KMS-11 (cell line): ENCODE measurements around the gene ABCC4.

ENCODE experiments used
- H2AFZ ChIP-seq: fragments of 200-600 bp; sonication (generic); 2 replicates; pipeline ENCODE4 v1.6.1; 2016; ENCODE audit warnings: antibody characterized with exemption, mixed run types, low read depth
- H3K27ac ChIP-seq: fragments of 200-600 bp; sonication (generic); 2 replicates; pipeline ENCODE4 v1.6.1; 2016; ENCODE audit warnings: mild to moderate bottlenecking, mixed run types
- H3K27me3 ChIP-seq: fragments of 200-600 bp; sonication (generic); 2 replicates; pipeline ENCODE4 v1.6.1; 2017; ENCODE audit warnings: mild to moderate bottlenecking, low read depth, mixed run types, moderate library complexity; ENCODE audit not compliant: insufficient read depth
- H3K36me3 ChIP-seq: fragments of 200-600 bp; sonication (generic); 2 replicates; pipeline ENCODE4 v1.6.1; 2017; ENCODE audit warnings: mild to moderate bottlenecking, mixed run types; ENCODE audit not compliant: insufficient read depth
- H3K4me1 ChIP-seq: fragments of 200-600 bp; sonication (generic); 2 replicates; pipeline ENCODE4 v1.6.1; 2016; ENCODE audit warnings: mild to moderate bottlenecking, low read depth, mixed run types; ENCODE audit not compliant: poor library complexity, severe bottlenecking
- H3K4me2 ChIP-seq: fragments of 200-600 bp; sonication (generic); 2 replicates; pipeline ENCODE4 v1.7.0; 2016; ENCODE audit warnings: mild to moderate bottlenecking, mixed run types
- H3K4me3 ChIP-seq: fragments of 200-600 bp; sonication (generic); IDR thresholded peaks from 2 replicates; pipeline ENCODE4 v1.6.1; 2017; ENCODE audit warnings: low read depth, low read length, mixed read lengths; ENCODE audit not compliant: insufficient read depth
- H3K79me2 ChIP-seq: fragments of 200-600 bp; sonication (generic); 2 replicates; pipeline ENCODE4 v1.6.1; 2016; ENCODE audit warnings: low read depth, mixed run types; ENCODE audit not compliant: insufficient read depth
- H3K9ac ChIP-seq: fragments of 200-600 bp; sonication (generic); 2 replicates; pipeline ENCODE4 v1.6.1; 2016; ENCODE audit warnings: mild to moderate bottlenecking, mixed run types
- H4K20me1 ChIP-seq: fragments of 200-600 bp; sonication (generic); 2 replicates; pipeline ENCODE4 v1.6.1; 2016; ENCODE audit warnings: mild to moderate bottlenecking, mixed run types; ENCODE audit not compliant: insufficient read depth
- TF ChIP-seq, protein P1 (sequence below): fragments of 200-600 bp; sonication (generic); conservative IDR thresholded peaks from 2 replicates; pipeline ENCODE4 v1.6.1; 2017; ENCODE audit warnings: low read depth, mild to moderate bottlenecking, antibody characterized with exemption, low read length, moderate library complexity, mixed read lengths

ABCC4 gene

DNA sequence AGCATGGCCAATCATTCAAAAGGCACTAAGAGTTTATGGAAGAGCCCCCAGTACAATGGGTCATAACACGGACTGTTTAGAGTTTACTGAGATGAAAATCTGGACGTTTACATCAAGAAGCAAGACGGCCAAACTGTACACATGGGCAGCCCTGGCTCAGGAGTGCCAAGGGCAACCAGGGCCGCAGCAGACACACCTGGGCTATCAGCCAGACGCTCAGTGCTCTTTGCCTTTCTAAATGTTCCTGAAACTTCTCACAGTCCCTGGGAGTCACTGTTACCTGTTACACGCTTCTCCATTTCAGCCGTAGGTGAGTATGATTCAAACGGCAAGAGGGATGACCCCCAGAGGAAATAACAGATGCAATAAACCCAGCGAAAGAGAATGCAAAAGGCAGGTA is 64.5 kb downstream of the ABCC4 start:
- H3K27me3 ChIP-seq = no peaks in the 10 kb centered on the region
- no peak overlapping the region for H3K4me2 ChIP-seq
- no peak overlapping the region for H2AFZ ChIP-seq
- TF ChIP-seq, protein P1, sequence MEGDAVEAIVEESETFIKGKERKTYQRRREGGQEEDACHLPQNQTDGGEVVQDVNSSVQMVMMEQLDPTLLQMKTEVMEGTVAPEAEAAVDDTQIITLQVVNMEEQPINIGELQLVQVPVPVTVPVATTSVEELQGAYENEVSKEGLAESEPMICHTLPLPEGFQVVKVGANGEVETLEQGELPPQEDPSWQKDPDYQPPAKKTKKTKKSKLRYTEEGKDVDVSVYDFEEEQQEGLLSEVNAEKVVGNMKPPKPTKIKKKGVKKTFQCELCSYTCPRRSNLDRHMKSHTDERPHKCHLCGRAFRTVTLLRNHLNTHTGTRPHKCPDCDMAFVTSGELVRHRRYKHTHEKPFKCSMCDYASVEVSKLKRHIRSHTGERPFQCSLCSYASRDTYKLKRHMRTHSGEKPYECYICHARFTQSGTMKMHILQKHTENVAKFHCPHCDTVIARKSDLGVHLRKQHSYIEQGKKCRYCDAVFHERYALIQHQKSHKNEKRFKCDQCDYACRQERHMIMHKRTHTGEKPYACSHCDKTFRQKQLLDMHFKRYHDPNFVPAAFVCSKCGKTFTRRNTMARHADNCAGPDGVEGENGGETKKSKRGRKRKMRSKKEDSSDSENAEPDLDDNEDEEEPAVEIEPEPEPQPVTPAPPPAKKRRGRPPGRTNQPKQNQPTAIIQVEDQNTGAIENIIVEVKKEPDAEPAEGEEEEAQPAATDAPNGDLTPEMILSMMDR = no peak
- H3K79me2 ChIP-seq = no peaks in the 10 kb centered on the region
- no peak overlapping the region for H3K27ac ChIP-seq
- H3K9ac ChIP-seq = no peak overlapping the region
- no peaks in the 10 kb centered on the region for H4K20me1 ChIP-seq
- H3K36me3 ChIP-seq = no peaks in the 10 kb centered on the region
- H3K4me3 ChIP-seq = no peak overlapping the region
- H3K4me1 ChIP-seq = no peaks in the 10 kb centered on the region

DNA sequence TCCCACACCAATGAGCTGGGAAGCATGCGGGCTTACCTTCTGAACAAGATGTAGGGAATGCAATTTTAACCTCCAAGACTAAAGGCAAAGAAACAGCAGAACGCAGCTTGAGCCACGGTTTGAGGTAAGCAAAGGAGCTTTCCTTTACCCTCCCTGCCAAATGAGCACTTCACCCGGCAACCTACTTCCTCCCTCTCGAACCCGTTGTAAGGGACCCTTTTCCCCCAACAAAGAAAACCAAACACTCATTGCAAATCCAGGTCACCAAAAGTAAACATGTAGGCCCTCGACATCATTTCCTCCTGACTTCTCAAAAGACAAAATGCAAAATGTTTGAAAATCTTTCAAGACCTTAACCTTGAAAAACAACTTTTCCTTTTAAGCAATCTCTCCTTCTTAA is 65.3 kb downstream of the ABCC4 start:
- H3K9ac ChIP-seq = no peak overlapping the region
- no peaks in the 10 kb centered on the region for H3K79me2 ChIP-seq
- no peaks in the 10 kb centered on the region for H3K4me1 ChIP-seq
- H3K27me3 ChIP-seq = no peaks in the 10 kb centered on the region
- H4K20me1 ChIP-seq = no peaks in the 10 kb centered on the region
- H3K27ac ChIP-seq = no peak overlapping the region
- TF ChIP-seq, protein P1 = no peak
- no peaks in the 10 kb centered on the region for H3K36me3 ChIP-seq
- no peak overlapping the region for H3K4me2 ChIP-seq
- no peak overlapping the region for H3K4me3 ChIP-seq
- no peak overlapping the region for H2AFZ ChIP-seq

DNA sequence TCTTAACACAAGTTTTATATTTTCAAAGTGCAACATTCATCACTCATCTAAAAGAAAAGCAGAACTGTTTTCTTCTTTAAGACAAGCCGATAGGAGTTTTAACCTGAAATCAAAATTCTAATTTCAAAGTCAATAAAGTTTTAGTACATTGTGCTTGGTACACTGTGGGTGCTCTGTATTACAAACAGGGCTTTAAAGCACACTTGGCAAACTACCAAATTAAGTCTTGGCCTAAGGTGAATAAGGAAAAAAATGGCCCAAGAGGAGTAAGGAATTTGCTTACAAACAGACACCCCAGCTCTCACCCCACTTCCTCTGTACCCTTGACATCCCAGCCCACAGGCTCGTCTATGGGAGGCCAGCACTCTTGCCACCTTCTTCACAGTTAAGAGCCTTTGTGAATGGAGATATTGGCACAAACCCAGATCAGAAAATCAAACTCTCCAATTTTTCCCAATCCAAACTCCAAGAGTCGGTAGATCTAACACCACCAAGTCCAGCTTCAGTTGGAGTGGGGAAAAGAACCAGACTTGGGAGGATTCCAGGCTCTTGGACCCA is 66.0 kb downstream of the ABCC4 start:
- no peaks in the 10 kb centered on the region for H3K4me1 ChIP-seq
- TF ChIP-seq, protein P1 = no peak

DNA sequence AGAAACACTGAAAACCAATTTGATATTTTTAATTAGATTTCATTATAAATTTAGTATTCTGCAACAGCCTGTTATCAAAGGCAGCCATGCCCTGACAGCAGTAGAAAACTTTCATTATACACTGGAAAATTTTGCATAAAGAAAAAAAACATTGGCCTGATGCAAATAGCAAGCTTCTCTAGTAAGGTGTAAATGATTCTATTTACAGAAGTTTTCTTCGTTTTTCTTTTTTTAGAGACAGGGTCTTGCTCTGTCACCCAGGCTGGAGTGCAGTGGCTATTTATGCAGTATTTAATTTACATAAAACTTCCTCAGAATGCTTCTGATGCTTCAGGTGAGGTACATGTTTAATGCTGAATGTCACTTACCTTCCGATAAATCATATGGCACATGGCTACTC is 67.0 kb downstream of the ABCC4 start:
- Histone ChIP-seq H3K9ac (no peak overlapping the region), H3K27ac (no peak overlapping the region), H4K20me1 (no peaks in the 10 kb centered on the region), H3K27me3 (no peaks in the 10 kb centered on the region), H3K4me2 (no peak overlapping the region), H3K4me3 (no peak overlapping the region), H3K79me2 (no peaks in the 10 kb centered on the region), H3K36me3 (no peaks in the 10 kb centered on the region), H3K4me1 (no peaks in the 10 kb centered on the region), H2AFZ (no peak overlapping the region)
- TF ChIP-seq, protein P1 = no peak

More for the DNA sequence above, 66.0 kb downstream of the ABCC4 start:
- H3K27me3 ChIP-seq = no peaks in the 10 kb centered on the region
- H4K20me1 ChIP-seq = no peaks in the 10 kb centered on the region
- no peak overlapping the region for H3K4me2 ChIP-seq
- H3K27ac ChIP-seq = no peak overlapping the region
- H3K79me2 ChIP-seq = no peaks in the 10 kb centered on the region
- no peak overlapping the region for H3K4me3 ChIP-seq
- no peak overlapping the region for H2AFZ ChIP-seq
- no peak overlapping the region for H3K9ac ChIP-seq
- H3K36me3 ChIP-seq = no peaks in the 10 kb centered on the region
